WTC11 (cell line): ENCODE measurements around the gene IKBKE. TPM values are rescaled to one million over a fixed set of nuclear protein-coding genes. Genes with fewer than 3 reads are reported as not detected.

Source experiments
- ATAC-seq: fragments of 200-7000 bp; cut with Tn5 transposase; 2 replicates; pipeline ENCODE4 v1.10.0; 2021; ENCODE audit warnings: mild to moderate bottlenecking, moderate library complexity
- CTCF ChIA-PET: fragments of 300-600 bp; sonication (Branson Sonifier 250); formaldehyde crosslinking; loops from one replicate; lab custom pipeline; 2021; ENCODE audit warnings: antibody characterized with exemption; lab: Charles Lee
- POLR2A ChIA-PET: fragments of 350-600 bp; sonication (Branson Sonifier 250); formaldehyde crosslinking; loops from one replicate; lab custom pipeline; 2021; ENCODE audit warnings: antibody characterized with exemption; lab: Charles Lee
- DNase-seq: peaks from one replicate; pipeline ENCODE4 v3.0.0; 2021; ENCODE audit warnings: low spot score
- H3K27ac Mint-ChIP-seq: 2 replicates; pipeline ENCODE4 v1.8.0; 2021; ENCODE audit warnings: mixed read lengths
- H3K27me3 Mint-ChIP-seq: 2 replicates; pipeline ENCODE4 v1.8.0; 2021; ENCODE audit warnings: low read depth, mild to moderate bottlenecking, moderate library complexity, mixed read lengths
- H3K36me3 Mint-ChIP-seq: 2 replicates; pipeline ENCODE4 v1.8.0; 2021; ENCODE audit warnings: mixed read lengths
- H3K4me1 Mint-ChIP-seq: 2 replicates; pipeline ENCODE4 v1.8.0; 2022; ENCODE audit warnings: mixed read lengths
- H3K4me3 Mint-ChIP-seq: 2 replicates; pipeline ENCODE4 v1.8.0; 2021; ENCODE audit warnings: mild to moderate bottlenecking, moderate library complexity, mixed read lengths
- H3K9me3 Mint-ChIP-seq: 2 replicates; pipeline ENCODE4 v1.8.0; 2021; ENCODE audit warnings: mixed read lengths
- AFF4 ChIP-seq: sonication (generic); formaldehyde crosslinking; IDR thresholded peaks from 2 replicates; pipeline ENCODE4 v1.8.1; 2023; ENCODE audit warnings: mild to moderate bottlenecking, missing genetic modification reagents, borderline replicate concordance
- ATF2 ChIP-seq: sonication (generic); formaldehyde crosslinking; IDR thresholded peaks from 2 replicates; pipeline ENCODE4 v1.8.1; 2022; ENCODE audit warnings: low read depth, missing genetic modification reagents, borderline replicate concordance
- CBFB ChIP-seq: sonication (generic); formaldehyde crosslinking; IDR thresholded peaks from 2 replicates; pipeline ENCODE4 v1.8.1; 2022; ENCODE audit warnings: mild to moderate bottlenecking, low read depth, missing genetic modification reagents
- EMX1 ChIP-seq: fragments of 250-450 bp; sonication (Bioruptor Pico); IDR thresholded peaks from 2 replicates; pipeline ENCODE4 v1.8.0; 2021; ENCODE audit warnings: mild to moderate bottlenecking
- FOXJ3 ChIP-seq: sonication (generic); formaldehyde crosslinking; IDR thresholded peaks from 2 replicates; pipeline ENCODE4 v1.9.0; 2021; ENCODE audit warnings: missing genetic modification reagents, mild to moderate bottlenecking, borderline replicate concordance
- GRHL2 ChIP-seq: fragments of 250-450 bp; sonication (Bioruptor Pico); IDR thresholded peaks from 2 replicates; pipeline ENCODE4 v1.8.0; 2022; ENCODE audit warnings: mild to moderate bottlenecking, moderate library complexity; ENCODE audit not compliant: insufficient replicate concordance, severe bottlenecking
- MLX ChIP-seq: sonication (generic); formaldehyde crosslinking; IDR thresholded peaks from 2 replicates; pipeline ENCODE4 v1.8.1; 2023; ENCODE audit warnings: mild to moderate bottlenecking, missing genetic modification reagents, moderate library complexity
- NFE2L1 ChIP-seq: sonication (generic); formaldehyde crosslinking; IDR thresholded peaks from 2 replicates; pipeline ENCODE4 v1.8.1; 2023; ENCODE audit warnings: missing genetic modification reagents
- NR2C2 ChIP-seq: sonication (generic); formaldehyde crosslinking; IDR thresholded peaks from 2 replicates; pipeline ENCODE4 v1.8.0; 2022; ENCODE audit warnings: mild to moderate bottlenecking, missing genetic modification reagents
- PRDM15 ChIP-seq: sonication (generic); formaldehyde crosslinking; IDR thresholded peaks from 2 replicates; pipeline ENCODE4 v1.8.0; 2022; ENCODE audit warnings: missing genetic modification reagents
- RORB ChIP-seq: fragments of 250-450 bp; sonication (Bioruptor Pico); IDR thresholded peaks from 2 replicates; pipeline ENCODE4 v1.9.0; 2021; ENCODE audit warnings: mild to moderate bottlenecking
- SP1 ChIP-seq: sonication (generic); formaldehyde crosslinking; conservative IDR thresholded peaks from 2 replicates; pipeline ENCODE4 v1.8.1; 2022; ENCODE audit warnings: missing genetic modification reagents
- TP53 ChIP-seq: sonication (generic); formaldehyde crosslinking; IDR thresholded peaks from 2 replicates; pipeline ENCODE4 v1.8.1; 2023; ENCODE audit warnings: mild to moderate bottlenecking, missing genetic modification reagents
- USF1 ChIP-seq: sonication (generic); formaldehyde crosslinking; IDR thresholded peaks from 2 replicates; pipeline ENCODE4 v1.8.0; 2022; ENCODE audit warnings: mild to moderate bottlenecking, missing genetic modification reagents
- ZBTB21 ChIP-seq: sonication (generic); formaldehyde crosslinking; IDR thresholded peaks from 2 replicates; pipeline ENCODE4 v1.8.1; 2023; ENCODE audit warnings: mild to moderate bottlenecking, missing genetic modification reagents, borderline replicate concordance
- ZNF121 ChIP-seq: sonication (generic); formaldehyde crosslinking; IDR thresholded peaks from 2 replicates; pipeline ENCODE4 v1.8.0; 2023; ENCODE audit warnings: missing genetic modification reagents
- ZNF263 ChIP-seq: sonication (generic); formaldehyde crosslinking; IDR thresholded peaks from 2 replicates; pipeline ENCODE4 v1.8.1; 2022; ENCODE audit warnings: low read depth, mild to moderate bottlenecking, moderate library complexity, missing genetic modification reagents
- ZNF425 ChIP-seq: fragments of 250-450 bp; sonication (Bioruptor Pico); conservative IDR thresholded peaks from 2 replicates; pipeline ENCODE4 v1.9.0; 2021; ENCODE audit warnings: mild to moderate bottlenecking
- ZNF671 ChIP-seq: fragments of 250-450 bp; sonication (Bioruptor Pico); IDR thresholded peaks from 2 replicates; pipeline ENCODE4 v1.8.0; 2021; ENCODE audit warnings: mild to moderate bottlenecking
- ZSCAN18 ChIP-seq: fragments of 250-450 bp; sonication (Bioruptor Pico); IDR thresholded peaks from 2 replicates; pipeline ENCODE4 v2.1.2; 2022; ENCODE audit warnings: mild to moderate bottlenecking, moderate library complexity
- total RNA-seq: library from RNA; stranded (reverse); gene quantifications from 3 replicates; pipeline ENCODE4 v1.2.3, GENCODE V29; 2021

The IKBKE gene
- total RNA-seq, 1 experiment from 2014 or later, result 8.1 TPM

- TF ChIP-seq ZSCAN18 (CRISPR knock-in tag) (no peak), TP53 (CRISPR knock-in tag) (no peak), ZNF121 (CRISPR knock-in tag) (no peak), PRDM15 (no peak), RORB (no peak)
These were observed 22.9 kb upstream of the IKBKE start (continued) for GRCh38 chr1:206447422-206447765.

GRCh38 chr1:206447792-206448191, 22.5 kb upstream of the IKBKE start:
- Mint-ChIP-seq H3K27ac (no peak overlapping the region), H3K4me1 (no peaks in the 10 kb centered on the region), H3K4me3 (no peak overlapping the region), H3K9me3 (no peaks in the 10 kb centered on the region), H3K36me3 (peaks cover 51% of the 10 kb centered on the region), H3K27me3 (no peaks in the 10 kb centered on the region)
- POLR2A ChIA-PET, result no interaction called here
- CTCF ChIA-PET, result interaction anchor here (1.0 kb wide), 1 partner anchor 17 kb away, joined by 4 read pairs; no protein-coding TSS in a partner anchor
- ATAC-seq (no peak), DNase-seq (no peak)
- TF ChIP-seq FOXJ3 (CRISPR knock-in tag), result no peak
- TF ChIP-seq ZSCAN18 (CRISPR knock-in tag), result no peak
- TF ChIP-seq USF1 (CRISPR knock-in tag), result no peak
- TF ChIP-seq ZNF263 (CRISPR knock-in tag), result no peak
- no peak for TF ChIP-seq SP1 (CRISPR knock-in tag)
- TF ChIP-seq ZNF425 (CRISPR knock-in tag), result no peak
- TF ChIP-seq MLX (CRISPR knock-in tag), result no peak
- TF ChIP-seq ATF2 (CRISPR knock-in tag), result no peak
- TF ChIP-seq ZNF671, result no peak
- no peak for TF ChIP-seq NFE2L1 (CRISPR knock-in tag)
- no peak for TF ChIP-seq GRHL2
- TF ChIP-seq NR2C2 (CRISPR knock-in tag), result no peak
- no peak for TF ChIP-seq CBFB (CRISPR knock-in tag)
- no peak for TF ChIP-seq ZBTB21 (CRISPR knock-in tag)
- TF ChIP-seq EMX1 (CRISPR knock-in tag), result no peak
- TF ChIP-seq AFF4 (CRISPR knock-in tag), result no peak
